Measurements from ENCODE around the gene FAF2.

GRCh38 chr5:176440927-176441706 is 7.1 kb upstream of the FAF2 start:
- no peak for TF ChIP-seq CTCF (IDR thresholded peaks at IDR 0.05)
- TF ChIP-seq ZFX (IDR thresholded peaks at IDR 0.05; ENCODE audit: borderline replicate concordance), result no peak

Data from 22Rv1 (cell line).